GM21717 (cell line): ENCODE data around the gene UBR1.
"Not testable (repeated sequence)": the region's sequence is repeated elsewhere in the genome, so short reads cannot be mapped to it uniquely, and the experiment has no call there.

ENCODE experiments used
- ATAC-seq: cut with Tn5 transposase; IDR thresholded peaks from one replicate; pipeline ENCODE4 v1.9.1; 2021; ENCODE audit warnings: mild to moderate bottlenecking, moderate library complexity; ENCODE audit not compliant: unreplicated experiment

UBR1 gene

GRCh38 chr15:42918047-42918446 is 187.8 kb downstream of the UBR1 start:
- ATAC-seq = no peak

- no peak for ATAC-seq
Measured at GRCh38 chr15:42915654-42916315, 190.1 kb downstream of the UBR1 start.

DNA sequence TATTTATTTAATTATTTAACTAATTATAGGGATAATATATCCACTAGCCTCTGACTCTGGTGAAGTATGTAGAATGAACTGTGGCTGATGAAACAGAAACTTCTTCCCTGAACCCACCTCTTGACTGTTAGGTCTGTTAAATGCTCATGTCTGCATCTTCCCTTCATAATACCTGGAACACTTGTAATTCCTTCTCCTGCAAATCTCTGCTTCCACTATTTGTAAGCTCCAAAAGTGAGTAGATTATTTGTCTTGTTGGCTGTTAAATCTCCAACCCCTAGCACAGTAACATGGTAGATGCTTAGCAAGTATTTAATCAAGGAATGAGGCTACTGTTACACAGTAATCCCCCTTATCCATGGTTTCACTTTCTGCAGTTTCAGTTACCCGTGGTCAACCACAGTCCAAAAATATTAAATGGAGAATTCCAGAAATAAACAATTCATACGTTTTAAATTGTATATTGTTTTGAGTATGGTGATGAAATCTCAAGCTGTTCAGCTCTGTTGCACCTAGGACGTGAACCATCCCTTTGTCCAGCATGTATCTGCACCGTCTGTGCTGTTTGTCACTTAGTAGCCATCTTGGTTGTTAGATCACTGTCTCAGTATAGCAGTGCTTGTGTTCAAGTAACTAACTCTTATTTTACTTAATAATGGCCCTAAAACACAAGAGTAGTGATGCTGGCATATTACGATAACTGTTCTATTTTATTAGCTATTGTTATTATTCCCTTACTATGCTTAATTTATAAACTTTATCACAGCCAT is 190.9 kb downstream of the UBR1 start:
- no peak for ATAC-seq

DNA sequence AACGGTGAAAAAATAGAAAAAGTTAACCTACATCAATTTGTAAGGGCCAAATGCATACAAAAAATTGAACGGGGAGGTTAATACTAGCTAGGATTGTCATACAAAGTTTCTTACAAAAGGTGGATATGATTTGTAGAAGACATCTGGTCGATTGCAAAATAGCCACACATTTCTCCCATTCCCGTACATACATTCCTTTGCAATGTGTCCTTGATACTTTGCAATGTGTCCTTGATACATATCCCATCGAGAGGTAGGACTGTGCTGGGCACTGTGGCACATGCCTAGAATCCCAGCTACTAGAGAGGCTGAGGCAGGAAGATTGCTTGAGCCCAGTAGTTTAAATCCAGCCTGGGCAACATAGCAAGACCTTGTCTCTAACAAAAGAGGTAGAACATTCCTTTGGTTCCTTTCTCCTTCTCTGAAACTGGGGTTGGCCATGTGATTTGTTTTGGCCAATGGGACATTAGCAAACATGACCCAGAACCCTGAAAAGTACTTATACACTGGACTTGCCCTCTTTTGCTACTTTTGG is 194.7 kb downstream of the UBR1 start:
- no peak for ATAC-seq

GRCh38 chr15:42908538-42908937 is 197.3 kb downstream of the UBR1 start:
- no peak for ATAC-seq

- ATAC-seq = no peak
Measured at GRCh38 chr15:42903388-42904324, 202.2 kb downstream of the UBR1 start.

- ATAC-seq = not testable (repeated sequence)
Measured at GRCh38 chr15:42893911-42894310, 211.9 kb downstream of the UBR1 start.
